Measurements from ENCODE around the gene TUBD1. TPM values are rescaled to one million over a fixed set of nuclear protein-coding genes. Genes with fewer than 3 reads are reported as not detected.

Gene TUBD1
- total RNA-seq, 4 donors from 2014 or later: 3.6 to 17.1 (median 10.0) TPM

DNA sequence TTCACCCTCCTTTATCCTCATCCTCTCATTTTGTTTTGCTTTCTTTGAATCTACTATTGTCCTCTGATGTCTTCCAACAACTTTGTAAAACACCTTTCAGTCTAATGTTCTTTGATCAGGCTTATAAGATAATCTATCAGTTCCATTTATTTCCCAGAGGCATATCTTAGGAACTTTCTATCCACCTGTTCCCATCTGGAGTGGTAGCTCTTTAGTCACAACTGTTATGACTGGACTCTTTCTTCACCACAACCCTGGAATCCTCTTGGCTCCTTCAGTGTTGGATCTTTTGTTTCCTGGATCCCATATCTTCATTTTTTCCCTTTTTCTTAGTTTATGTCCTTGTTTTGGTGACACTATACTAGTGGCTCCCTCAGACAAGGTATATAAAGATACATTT, 23.7 kb upstream of the TUBD1 start:
- Histone ChIP-seq H3K9me3 (no peaks in the 10 kb centered on the region), H3K4me1 (peaks cover 0 to 12% (median 0%) of the 10 kb centered on the region in 3 donors), H3K36me3 (peaks cover 0 to 98% of the 10 kb centered on the region in 2 donors), H3K27ac (no peak overlapping the region), H3K27me3 (no peaks in the 10 kb centered on the region), H3K4me3 (no peak overlapping the region)
- TF ChIP-seq POLR2AphosphoS5 (IDR thresholded peaks at IDR 0.05) (no peak), EP300 (IDR thresholded peaks at IDR 0.05) (no peak), POLR2A (IDR thresholded peaks at IDR 0.05) (no peak)
- TF ChIP-seq, protein P1, sequence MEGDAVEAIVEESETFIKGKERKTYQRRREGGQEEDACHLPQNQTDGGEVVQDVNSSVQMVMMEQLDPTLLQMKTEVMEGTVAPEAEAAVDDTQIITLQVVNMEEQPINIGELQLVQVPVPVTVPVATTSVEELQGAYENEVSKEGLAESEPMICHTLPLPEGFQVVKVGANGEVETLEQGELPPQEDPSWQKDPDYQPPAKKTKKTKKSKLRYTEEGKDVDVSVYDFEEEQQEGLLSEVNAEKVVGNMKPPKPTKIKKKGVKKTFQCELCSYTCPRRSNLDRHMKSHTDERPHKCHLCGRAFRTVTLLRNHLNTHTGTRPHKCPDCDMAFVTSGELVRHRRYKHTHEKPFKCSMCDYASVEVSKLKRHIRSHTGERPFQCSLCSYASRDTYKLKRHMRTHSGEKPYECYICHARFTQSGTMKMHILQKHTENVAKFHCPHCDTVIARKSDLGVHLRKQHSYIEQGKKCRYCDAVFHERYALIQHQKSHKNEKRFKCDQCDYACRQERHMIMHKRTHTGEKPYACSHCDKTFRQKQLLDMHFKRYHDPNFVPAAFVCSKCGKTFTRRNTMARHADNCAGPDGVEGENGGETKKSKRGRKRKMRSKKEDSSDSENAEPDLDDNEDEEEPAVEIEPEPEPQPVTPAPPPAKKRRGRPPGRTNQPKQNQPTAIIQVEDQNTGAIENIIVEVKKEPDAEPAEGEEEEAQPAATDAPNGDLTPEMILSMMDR (IDR thresholded peaks at IDR 0.05): no peak
- no peak for ATAC-seq

DNA sequence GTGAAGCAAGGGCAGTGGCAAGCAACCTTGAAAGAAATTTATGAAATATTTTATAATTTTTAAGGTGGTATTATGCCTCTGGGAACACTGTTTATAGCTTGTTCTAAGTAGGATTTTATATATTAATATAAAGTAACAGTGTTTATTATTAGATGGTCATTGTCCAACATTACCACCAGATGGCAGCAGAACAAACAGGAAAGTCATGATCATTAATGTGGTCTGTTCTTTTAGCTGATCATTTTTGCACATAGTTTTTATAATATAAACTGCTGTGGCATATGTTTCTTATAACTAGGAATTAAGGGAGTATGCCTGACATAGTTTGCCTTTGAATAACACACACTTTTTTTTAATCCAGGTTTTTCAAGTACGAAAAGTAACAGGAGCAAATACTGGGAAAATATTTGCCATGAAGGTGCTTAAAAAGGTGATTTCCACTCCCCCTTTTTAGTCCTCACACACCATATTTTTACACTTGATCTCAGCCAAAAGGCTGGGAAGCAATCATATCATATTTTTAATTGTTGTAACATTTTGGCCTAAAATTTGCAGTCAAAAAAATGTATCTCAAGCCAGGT, 21.6 kb upstream of the TUBD1 start:
- TF ChIP-seq EP300 (IDR thresholded peaks at IDR 0.05): no peak
- TF ChIP-seq, protein P1 (IDR thresholded peaks at IDR 0.05): peak; percentile 48 to 61 (median 54)
- no peak overlapping the region for H3K4me3 ChIP-seq
- 25 to 64% methylated on average over 1 of the region's 1 CpG for WGBS, 2 donors (ENCODE audit: low coverage in 1 of 2)
- peaks cover 0 to 12% (median 0%) of the 10 kb centered on the region in 3 donors for H3K4me1 ChIP-seq
- no peak overlapping the region for H3K27ac ChIP-seq
- H3K9me3 ChIP-seq: no peaks in the 10 kb centered on the region
- no peak for ATAC-seq
- H3K27me3 ChIP-seq: no peaks in the 10 kb centered on the region
- peaks cover 0 to 86% of the 10 kb centered on the region in 2 donors for H3K36me3 ChIP-seq

- H3K9me3 ChIP-seq: no peaks in the 10 kb centered on the region
- TF ChIP-seq, protein P1 (IDR thresholded peaks at IDR 0.05): no peak
- no peak for TF ChIP-seq EP300 (IDR thresholded peaks at IDR 0.05)
Observed at GRCh38 chr17:59907467-59907866, 14.7 kb upstream of the TUBD1 start.

GRCh38 chr17:59903455-59903854, 10.7 kb upstream of the TUBD1 start:
- TF ChIP-seq POLR2AphosphoS5 (IDR thresholded peaks at IDR 0.05) (no peak), EP300 (IDR thresholded peaks at IDR 0.05) (no peak), POLR2A (IDR thresholded peaks at IDR 0.05) (no peak)
- TF ChIP-seq, protein P1 (IDR thresholded peaks at IDR 0.05): no peak
- 81 to 83% methylated on average over 2 of the region's 2 CpGs for WGBS, 2 donors (ENCODE audit: low coverage in 1 of 2)
- no peak for ATAC-seq

More at GRCh38 chr17:59907467-59907866, 14.7 kb upstream of the TUBD1 start:
- Histone ChIP-seq H3K27me3 (no peaks in the 10 kb centered on the region), H3K4me1 (no peaks in the 10 kb centered on the region), H3K4me3 (no peak overlapping the region), H3K36me3 (peaks cover 0 to 29% of the 10 kb centered on the region in 2 donors), H3K27ac (no peak overlapping the region)
- WGBS, 2 donors (ENCODE audit: low coverage in 1 of 2): 79 to 85% methylated on average over 2 to 3 of the region's 3 CpGs
- no peak for ATAC-seq

DNA sequence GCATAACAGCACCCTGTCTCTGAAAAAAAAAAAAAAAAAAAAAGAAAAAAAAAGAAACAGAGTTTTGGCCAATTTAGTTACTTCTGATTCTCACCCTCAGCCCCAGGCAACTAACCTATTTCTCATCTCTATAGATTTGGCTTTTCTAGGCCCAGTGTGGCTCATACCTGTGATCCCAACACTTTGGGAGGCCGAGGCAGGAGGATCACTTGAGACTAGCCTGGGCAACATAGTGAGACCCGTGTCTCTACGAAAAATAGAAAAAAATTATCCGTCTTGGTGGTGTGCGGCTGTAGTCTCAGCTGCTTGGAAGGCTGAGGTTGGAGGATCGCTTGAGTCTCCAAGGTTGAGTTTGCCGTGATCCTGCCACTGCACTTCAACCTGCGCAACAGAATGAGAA, 8.9 kb upstream of the TUBD1 start:
- no peaks in the 10 kb centered on the region for H3K9me3 ChIP-seq
- 82 to 95% methylated on average over 3 to 8 of the region's 8 CpGs for WGBS, 2 donors (ENCODE audit: low coverage in 1 of 2)
- no peak overlapping the region for H3K4me3 ChIP-seq
- no peak overlapping the region for H3K27ac ChIP-seq
- no peak for ATAC-seq
- H3K27me3 ChIP-seq: no peaks in the 10 kb centered on the region
- no peak for TF ChIP-seq POLR2AphosphoS5 (IDR thresholded peaks at IDR 0.05)
- TF ChIP-seq POLR2A (IDR thresholded peaks at IDR 0.05): no peak
- TF ChIP-seq, protein P1 (IDR thresholded peaks at IDR 0.05): no peak
- TF ChIP-seq EP300 (IDR thresholded peaks at IDR 0.05): no peak
- H3K4me1 ChIP-seq: peaks cover 0 to 16% (median 0%) of the 10 kb centered on the region in 3 donors
- H3K36me3 ChIP-seq: peaks cover 0 to 7% of the 10 kb centered on the region in 2 donors

More at GRCh38 chr17:59903455-59903854, 10.7 kb upstream of the TUBD1 start:
- Histone ChIP-seq H3K27me3 (no peaks in the 10 kb centered on the region), H3K27ac (no peak overlapping the region), H3K4me1 (peaks cover 0 to 5% (median 0%) of the 10 kb centered on the region in 3 donors), H3K9me3 (no peaks in the 10 kb centered on the region), H3K4me3 (no peak overlapping the region), H3K36me3 (peaks cover 0 to 16% of the 10 kb centered on the region in 2 donors)

Data from gastroesophageal sphincter (tissue), 4 donors.